Activated naive CD4-positive, alpha-beta T cell treated with anti-CD3 and anti-CD28 coated beads, Interleukin-2, amount 50 U/mL, for 24 hours (primary cell): ENCODE measurements around the gene SMIM44.

Experiments used
- H3K27ac Mint-ChIP-seq: one replicate; pipeline ENCODE4 v1.8.0; 2021; ENCODE audit warnings: mild to moderate bottlenecking, mixed read lengths
- H3K27me3 Mint-ChIP-seq: one replicate; pipeline ENCODE4 v1.8.0; 2021; ENCODE audit warnings: mixed read lengths
- H3K36me3 Mint-ChIP-seq: one replicate; pipeline ENCODE4 v1.8.0; 2021; ENCODE audit warnings: mixed read lengths
- H3K4me1 Mint-ChIP-seq: one replicate; pipeline ENCODE4 v1.8.0; 2021; ENCODE audit warnings: mixed read lengths
- H3K4me3 Mint-ChIP-seq: one replicate; pipeline ENCODE4 v1.8.0; 2021; ENCODE audit warnings: mild to moderate bottlenecking, mixed read lengths
- H3K9me3 Mint-ChIP-seq: one replicate; pipeline ENCODE4 v1.8.0; 2021; ENCODE audit warnings: mixed read lengths

The SMIM44 gene

GRCh38 chr19:3433313-3433712 lies 49.9 kb downstream of the SMIM44 start:
- Mint-ChIP-seq H3K4me3 (no peak overlapping the region), H3K27me3 (no peaks in the 10 kb centered on the region), H3K27ac (no peak overlapping the region), H3K4me1 (peaks cover 18% of the 10 kb centered on the region), H3K9me3 (no peaks in the 10 kb centered on the region), H3K36me3 (no peaks in the 10 kb centered on the region)
